G401.6 (cell line): ENCODE measurements around the gene UBA52.

Experiments used
- FAIRE-seq: peaks from 2 replicates; lab custom pipeline; 2012; peaks lifted over from hg19 to GRCh38; lab: Jason Lieb, UNC

The UBA52 gene

GRCh38 chr19:18608805-18609716 lies 37.4 kb downstream of the UBA52 start:
- FAIRE-seq, result no peak

DNA sequence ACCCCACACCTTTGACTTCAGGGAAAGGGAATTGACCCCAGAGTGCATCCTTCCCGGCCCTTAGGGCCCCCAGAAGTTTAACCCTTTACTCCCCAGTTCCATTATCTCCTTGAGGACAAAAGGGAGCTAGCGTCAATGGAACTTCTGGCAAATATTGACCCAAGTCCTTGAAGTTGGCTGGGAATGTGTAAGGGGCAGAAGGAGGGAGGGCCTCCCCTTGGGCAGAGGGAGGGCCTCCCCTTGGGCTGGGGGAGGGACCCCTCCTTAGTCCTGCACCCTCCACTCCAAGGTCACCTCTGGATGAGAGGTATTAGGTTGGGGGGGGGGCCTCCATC lies 38.0 kb downstream of the UBA52 start:
- no peak for FAIRE-seq

GRCh38 chr19:18610245-18610555 lies 38.5 kb downstream of the UBA52 start:
- no peak for FAIRE-seq

- no peak for FAIRE-seq
These were observed 39.1 kb downstream of the UBA52 start for GRCh38 chr19:18610556-18611326.

- no peak for FAIRE-seq
These were observed 39.8 kb downstream of the UBA52 start for GRCh38 chr19:18611327-18612050.

DNA sequence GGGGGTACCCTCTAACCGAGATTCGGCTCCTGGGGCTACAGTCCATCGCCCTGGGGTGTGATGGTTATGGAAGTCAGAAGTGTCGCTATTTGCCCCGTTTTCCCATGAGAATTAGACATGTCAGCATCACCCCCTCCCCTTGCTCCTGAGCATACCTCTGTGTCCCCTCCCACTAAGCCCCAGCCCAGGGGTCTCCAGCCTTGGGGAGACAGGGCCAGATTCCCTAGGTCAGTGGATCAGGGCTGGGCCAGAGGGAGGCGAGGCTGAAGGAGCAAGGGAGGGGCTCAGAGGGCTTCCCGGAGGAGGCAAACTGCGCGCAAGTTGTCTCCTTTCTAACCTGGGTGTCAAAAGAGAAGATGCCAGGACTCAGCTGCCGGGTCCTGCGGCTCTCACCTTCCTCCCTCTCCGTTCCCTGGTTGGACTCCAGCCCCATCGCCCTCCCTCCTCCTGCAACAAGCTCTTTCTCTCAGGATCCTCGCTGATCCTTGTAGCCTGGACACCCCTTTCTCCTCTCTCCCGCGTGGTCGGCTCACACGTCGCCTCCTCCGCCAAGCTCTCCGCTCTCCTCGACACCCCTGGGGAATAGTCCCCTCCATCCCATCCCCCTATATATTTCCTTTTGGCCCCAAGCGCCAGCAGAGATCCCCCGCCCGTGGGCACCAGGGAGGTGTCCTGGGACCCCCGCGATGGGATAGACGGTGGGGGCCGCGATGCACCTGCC lies 40.6 kb downstream of the UBA52 start:
- no peak for FAIRE-seq

DNA sequence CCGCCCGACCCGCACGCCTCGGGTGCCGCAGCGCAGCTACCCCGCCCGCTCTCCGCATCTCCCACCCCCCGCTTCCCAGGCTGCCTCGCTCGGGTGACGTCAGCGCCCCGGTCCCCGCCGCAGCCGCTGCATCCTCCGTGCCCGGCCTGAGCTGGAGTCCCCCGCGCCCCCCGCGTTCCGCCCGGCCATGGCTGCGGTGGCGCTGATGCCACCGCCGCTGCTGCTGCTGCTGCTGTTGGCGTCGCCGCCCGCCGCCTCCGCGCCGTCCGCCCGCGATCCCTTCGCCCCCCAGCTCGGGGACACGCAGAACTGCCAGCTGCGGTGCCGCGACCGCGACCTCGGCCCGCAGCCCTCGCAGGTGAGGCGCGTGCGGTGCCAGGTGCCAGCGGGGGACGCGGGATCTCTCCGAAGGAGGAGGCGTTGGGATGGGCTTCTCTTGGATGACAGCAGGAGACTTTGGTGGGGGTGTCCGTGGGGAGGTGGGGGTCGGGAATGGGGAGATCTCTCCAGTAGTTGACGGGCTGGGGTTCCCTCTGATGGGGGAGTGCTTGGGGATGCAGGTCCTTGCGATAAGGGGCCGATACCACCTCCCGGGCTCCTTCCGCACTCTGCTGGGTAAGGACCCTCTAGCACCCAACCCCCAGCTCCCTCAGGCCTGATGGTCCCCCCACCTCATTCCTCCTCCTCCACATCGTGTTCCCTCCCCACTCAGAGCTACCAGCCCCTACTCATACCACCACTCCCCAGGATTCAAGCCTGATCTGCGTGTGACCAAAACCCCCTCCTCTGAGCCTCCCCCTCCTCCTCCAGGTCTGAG lies 41.3 kb downstream of the UBA52 start, which contains the start of gene TMEM59L:
Gene TMEM59L (plus strand): TSS at position 99 of the 817 bp plus-strand sequence. CDS start 89 bp downstream, at position 188.
- no peak for FAIRE-seq

DNA sequence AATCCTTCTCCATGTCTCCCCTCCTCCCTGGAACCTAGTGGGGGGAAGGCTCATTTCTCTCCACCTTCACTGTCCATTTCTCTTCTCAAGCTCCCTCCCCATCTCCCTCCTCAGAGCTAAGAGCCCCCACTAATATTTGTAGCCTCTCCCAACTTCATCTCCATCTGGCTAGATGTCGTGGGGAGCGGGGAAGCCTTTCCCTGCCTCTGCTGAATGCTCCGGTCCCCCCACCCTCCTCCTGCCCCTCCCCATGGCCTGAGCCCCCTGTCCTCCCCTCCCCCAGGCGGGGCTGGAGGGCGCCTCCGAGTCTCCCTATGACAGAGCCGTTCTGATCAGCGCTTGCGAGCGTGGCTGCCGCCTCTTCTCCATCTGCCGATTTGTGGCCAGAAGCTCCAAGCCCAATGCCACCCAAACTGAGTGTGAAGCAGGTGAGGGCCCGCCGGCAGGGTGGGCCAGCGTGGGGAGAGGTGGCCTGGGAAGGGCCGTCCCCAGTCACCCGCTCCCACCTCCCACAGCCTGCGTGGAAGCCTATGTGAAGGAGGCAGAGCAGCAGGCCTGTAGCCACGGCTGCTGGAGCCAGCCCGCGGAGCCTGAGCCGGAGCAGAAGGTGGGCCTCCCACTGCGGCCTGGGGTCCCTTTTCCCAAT lies 42.1 kb downstream of the UBA52 start:
- FAIRE-seq, result no peak

DNA sequence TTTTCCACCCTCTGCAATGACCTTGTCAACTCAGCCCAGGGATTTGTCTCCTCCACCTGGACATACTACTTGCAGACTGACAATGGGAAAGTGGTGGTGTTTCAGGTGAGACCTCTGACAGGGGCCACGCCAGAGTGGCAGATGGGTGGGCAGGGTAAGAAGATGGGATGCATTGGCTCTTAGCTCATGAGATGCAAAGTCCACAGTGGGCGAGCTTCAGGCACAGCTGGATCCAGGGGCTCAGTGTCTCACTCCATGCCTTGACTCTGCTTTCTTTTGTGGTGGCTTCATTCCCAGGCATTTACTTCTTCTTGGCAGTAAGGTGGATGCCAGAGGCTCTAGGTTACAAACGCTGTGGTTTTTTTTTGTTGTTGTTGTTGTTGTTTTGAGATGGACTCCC lies 44.4 kb downstream of the UBA52 start:
- FAIRE-seq, result no peak

DNA sequence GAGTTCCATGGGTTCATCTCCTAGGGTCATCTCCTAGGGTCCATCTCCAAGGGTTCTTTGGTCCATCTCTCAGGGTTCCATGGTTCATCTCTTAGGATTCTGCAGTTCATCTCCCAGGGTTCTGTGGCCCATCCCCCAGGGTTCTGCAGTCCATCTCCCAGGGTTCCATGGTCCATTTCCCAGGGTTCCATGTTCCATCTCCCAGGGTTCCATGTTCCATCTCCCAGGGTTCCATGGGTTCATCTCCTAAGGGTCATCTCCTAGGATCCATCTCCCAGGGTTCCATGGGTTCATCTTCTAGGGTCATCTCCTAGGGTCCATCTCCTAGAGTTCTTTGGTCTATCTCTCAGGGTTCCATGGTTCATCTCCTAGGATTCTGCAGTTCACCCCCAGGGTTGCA lies 45.9 kb downstream of the UBA52 start:
- no peak for FAIRE-seq

- no peak for FAIRE-seq
These were observed 46.6 kb downstream of the UBA52 start for GRCh38 chr19:18618236-18618635.

- FAIRE-seq, result no peak
These were observed 48.7 kb downstream of the UBA52 start for GRCh38 chr19:18620311-18620710.

DNA sequence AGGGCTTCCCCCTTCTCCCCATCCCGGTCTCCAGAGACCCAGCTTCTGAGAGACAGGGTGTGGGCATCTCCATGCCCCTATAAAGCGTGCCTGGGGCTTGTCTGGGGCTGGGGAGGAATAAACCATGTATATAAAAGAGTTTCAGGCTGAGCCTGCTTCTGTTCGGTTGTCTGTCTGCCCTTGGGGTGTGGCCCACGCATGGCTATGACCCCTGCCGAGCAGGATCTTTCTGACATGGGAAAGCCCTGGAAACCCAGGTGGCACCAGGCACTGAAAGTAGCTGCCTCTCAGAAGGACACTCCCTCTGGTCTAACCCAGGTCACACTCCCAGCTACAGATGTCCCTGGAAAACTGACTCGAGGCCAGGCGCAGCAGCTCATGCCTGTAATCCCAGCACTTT lies 49.2 kb downstream of the UBA52 start:
- no peak for FAIRE-seq

GRCh38 chr19:18626906-18627305 lies 55.2 kb downstream of the UBA52 start:
- FAIRE-seq, result no peak
